RPMI8226 (cell line): ENCODE data around the gene ELANE.
"Not testable (repeated sequence)": the region's sequence is repeated elsewhere in the genome, so short reads cannot be mapped to it uniquely, and the experiment has no call there.

ENCODE experiments used
- DNase-seq: peaks from one replicate; pipeline ENCODE4 v3.0.0-alpha.2; 2015

Gene ELANE

GRCh38 chr19:843180-843835, 8.8 kb upstream of the ELANE start:
- DNase-seq: peak; percentile 56

- DNase-seq: no peak
Measured at GRCh38 chr19:843836-844545, 8.1 kb upstream of the ELANE start.

- peak; percentile 75 for DNase-seq
Measured at GRCh38 chr19:844546-844971, 7.5 kb upstream of the ELANE start.

GRCh38 chr19:845707-846521, 6.2 kb upstream of the ELANE start:
- DNase-seq: no peak

- DNase-seq: no peak
Measured at GRCh38 chr19:848386-848921, 3.6 kb upstream of the ELANE start.

- not testable (repeated sequence) for DNase-seq
Measured at GRCh38 chr19:849195-849594, 2.9 kb upstream of the ELANE start.

GRCh38 chr19:850221-850978, 1.7 kb upstream of the ELANE start:
- peak; percentile 56 for DNase-seq

- no peak for DNase-seq
Measured at GRCh38 chr19:850979-851335, 1.1 kb upstream of the ELANE start.

GRCh38 chr19:853014-853585, 997 bp downstream of the ELANE start:
- DNase-seq: no peak

- not testable (repeated sequence) for DNase-seq
Measured at GRCh38 chr19:853614-854220, 1.6 kb downstream of the ELANE start.

GRCh38 chr19:854549-854948, 2.4 kb downstream of the ELANE start:
- DNase-seq: peak; percentile 16

- no peak for DNase-seq
Measured at GRCh38 chr19:855142-855541, 3.0 kb downstream of the ELANE start.

GRCh38 chr19:855566-856120, 3.5 kb downstream of the ELANE start:
- no peak for DNase-seq

- DNase-seq: no peak
Measured at GRCh38 chr19:858284-858683, 6.2 kb downstream of the ELANE start.

GRCh38 chr19:858868-859843, 7.1 kb downstream of the ELANE start, which contains the start of gene CFD:
Gene CFD, plus strand, starts transcription at chr19:859664. Its CDS starts 26 bp downstream, at chr19:859690.
- no peak for DNase-seq

- DNase-seq: no peak
Measured at GRCh38 chr19:861141-861755, 9.1 kb downstream of the ELANE start.

GRCh38 chr19:861756-862580, 9.9 kb downstream of the ELANE start:
- peak; percentile 74 for DNase-seq

- peak; percentile 52 for DNase-seq
Measured at GRCh38 chr19:862581-863314, 10.6 kb downstream of the ELANE start.
